Ecto neural progenitor cell (in vitro differentiated cells): ENCODE data around the gene RBX1.
"Not testable (repeated sequence)": the region's sequence is repeated elsewhere in the genome, so short reads cannot be mapped to it uniquely, and the experiment has no call there.

ENCODE experiments used
- DNase-seq: peaks from one replicate; pipeline ENCODE4 v3.0.0-alpha.2; 2018; ENCODE audit warnings: low spot score

Gene RBX1

DNA sequence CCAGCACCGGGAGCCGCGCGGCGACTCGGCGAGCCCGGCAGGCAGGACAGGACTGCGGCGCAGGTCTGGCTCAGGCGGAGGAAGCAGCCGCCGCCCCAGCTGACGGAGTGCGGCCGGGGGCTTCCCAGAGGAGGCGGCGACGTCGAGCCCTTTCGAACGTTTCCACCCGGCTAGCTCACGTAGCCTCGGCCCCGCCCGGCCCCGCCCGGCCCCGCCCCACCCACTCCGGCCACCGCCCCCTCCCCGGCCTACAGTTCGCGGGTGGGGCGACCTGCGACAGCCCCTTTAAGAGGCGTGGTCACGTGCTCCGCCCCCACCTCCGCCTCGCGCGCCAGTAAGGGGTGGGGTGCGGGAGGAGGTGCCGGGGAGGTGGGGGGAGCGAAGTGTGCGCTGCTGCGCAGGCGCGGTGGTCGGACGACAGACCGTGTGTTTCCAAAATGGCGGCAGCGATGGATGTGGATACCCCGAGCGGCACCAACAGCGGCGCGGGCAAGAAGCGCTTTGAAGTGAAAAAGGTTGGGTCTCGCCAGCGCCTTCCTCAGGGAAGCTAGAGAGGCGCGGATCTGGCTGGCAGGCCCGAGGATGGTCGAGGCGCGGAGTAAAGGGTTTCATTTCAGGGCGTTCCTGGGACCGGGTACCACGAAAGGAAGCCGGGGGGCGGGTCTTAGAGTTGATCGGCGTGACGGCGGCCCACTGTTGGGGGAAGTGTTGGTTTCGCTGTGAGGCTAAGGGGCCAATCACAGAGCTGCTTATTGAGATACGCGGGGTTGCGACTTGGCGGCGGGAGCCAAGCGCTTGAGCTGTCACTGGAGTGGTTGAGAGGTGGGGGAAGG, at the start of gene RBX1:
RBX1 (plus strand) TSS at position 417 of the 833 bp plus-strand sequence; CDS start at position 438, 21 bp downstream.
- DNase-seq: peak; percentile 99

- no peak for DNase-seq
These were observed 47.1 kb upstream of the RBX1 start for GRCh38 chr22:40904101-40904500.

DNA sequence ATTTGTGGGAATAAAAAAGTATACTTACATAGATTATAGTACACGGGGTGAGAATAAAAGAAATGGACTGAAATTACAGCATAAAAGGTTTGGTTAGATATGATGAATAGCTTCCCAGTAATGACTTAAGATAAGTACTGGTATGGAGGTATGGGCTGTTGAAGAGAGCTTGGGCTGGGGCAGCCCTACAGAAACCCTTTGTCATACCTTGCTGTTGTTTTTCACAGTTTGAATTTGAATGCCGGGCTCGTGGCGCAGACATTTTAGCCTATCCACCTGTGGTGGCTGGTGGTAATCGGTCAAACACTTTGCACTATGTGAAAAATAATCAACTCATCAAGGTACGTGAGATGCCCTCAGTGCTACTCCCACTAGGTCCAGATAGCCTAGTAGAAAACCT, 42.3 kb upstream of the RBX1 start:
- no peak for DNase-seq

DNA sequence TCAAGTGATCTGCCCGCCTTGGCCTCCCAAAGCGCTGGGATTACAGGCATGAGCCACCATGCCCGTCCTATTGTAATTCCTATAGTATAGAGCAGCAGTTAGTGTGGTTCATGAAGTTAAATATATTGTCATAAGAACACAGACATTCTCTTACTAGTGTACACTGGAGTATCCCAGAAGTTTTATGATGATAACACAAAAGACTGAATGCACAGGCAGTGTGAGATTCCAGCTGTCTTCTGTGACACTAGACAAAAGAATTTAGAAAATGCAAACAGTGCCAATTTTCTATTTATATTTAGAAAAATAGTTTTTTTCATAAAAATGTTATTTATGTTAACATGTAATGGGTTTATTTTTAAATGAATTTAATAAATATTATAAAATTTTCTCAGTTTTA, 39.4 kb upstream of the RBX1 start:
- no peak for DNase-seq

DNA sequence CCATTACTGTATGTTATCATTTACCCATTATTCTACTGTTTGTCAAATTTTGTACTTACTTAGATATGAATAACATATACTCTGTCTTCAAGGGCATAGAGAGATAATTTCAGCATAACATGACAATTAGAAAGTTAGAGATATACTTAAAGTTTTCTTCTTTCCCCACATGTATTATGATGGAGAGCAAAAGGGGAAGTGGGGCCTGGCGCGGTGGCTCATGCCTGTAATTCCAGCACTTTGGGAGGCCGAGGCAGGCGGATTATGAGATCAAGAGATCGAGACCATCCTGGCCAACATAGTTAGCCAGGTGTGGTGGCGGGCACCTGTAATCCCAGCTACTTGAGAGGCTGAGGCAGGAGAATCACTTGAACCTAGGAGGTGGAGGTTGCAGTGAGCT, 38.2 kb upstream of the RBX1 start:
- DNase-seq: not testable (repeated sequence)

DNA sequence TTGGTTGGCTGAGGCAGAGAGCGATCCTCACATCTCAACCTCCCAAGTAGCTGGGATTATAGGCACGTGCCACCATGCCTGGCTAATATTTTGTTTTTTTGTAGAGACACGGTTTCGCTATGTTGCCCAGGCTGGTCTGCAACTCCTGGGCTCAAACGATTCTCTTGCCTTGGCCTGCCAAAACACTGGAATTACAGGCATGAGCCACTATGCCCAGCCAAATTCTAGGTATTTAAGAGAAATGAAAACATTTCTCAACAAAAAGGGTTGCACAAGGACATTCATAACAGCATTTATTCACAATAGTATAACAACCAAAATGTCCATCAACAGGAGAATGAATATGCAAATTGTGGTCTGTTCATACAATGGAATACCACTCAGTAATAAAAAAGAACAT, 31.7 kb upstream of the RBX1 start:
- no peak for DNase-seq

DNA sequence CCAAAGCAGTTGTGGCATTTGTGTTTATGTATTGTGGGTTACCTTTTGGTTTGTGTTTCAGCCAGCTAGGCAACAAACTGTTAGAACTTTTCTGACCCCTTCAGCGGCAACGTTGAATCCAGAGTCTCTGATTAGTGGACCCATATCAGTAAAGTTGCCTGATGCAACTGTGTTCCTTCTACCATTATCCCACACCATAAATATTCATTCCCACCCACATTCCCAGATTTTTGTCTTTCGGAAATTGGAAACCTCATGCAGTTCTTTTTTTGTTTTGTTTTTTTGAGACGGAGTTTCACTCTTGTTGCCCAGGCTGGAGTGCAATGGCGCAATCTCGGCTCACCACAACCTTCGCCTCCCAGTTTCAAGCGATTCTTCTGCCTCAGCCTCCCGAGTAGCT, 30.7 kb upstream of the RBX1 start:
- no peak for DNase-seq

DNA sequence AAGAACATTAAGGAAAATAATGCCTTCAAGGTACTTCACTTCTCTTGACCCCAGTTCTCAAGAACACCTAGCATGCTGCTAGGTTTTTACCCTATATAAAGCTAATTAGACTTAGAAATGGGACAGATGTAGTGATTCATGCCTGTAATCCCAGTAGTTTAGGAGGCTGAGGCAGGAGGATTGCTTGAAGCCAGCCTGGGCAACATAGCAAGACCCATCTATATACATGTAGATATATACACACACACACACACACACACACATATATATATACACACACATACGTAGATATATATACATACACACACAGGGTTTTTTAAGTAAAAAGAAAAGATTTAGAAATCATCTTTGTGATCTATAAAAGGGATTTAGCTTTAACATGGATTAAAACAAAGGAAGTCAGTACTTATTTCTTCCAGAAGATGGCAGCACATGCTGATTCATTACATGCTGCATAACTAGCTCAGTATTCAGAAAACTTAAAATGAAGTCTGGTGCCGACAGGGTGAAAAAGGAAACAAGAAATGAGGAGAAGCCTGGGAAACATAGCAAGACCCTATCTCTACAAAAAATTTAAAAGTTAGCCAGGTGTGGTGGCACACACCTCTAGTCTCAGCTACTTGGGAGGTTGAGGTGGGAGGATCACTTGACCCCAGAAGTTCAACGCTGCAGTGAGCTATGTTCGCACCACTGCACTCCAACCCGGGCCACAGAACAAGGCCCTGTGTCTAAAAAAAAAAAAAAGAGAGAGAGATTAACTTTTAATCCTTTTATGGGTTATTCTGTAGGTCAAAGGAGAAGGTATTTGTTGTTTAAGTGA, 28.5 kb upstream of the RBX1 start:
- DNase-seq: no peak

GRCh38 chr22:40928657-40929056, 22.5 kb upstream of the RBX1 start:
- DNase-seq: no peak

DNA sequence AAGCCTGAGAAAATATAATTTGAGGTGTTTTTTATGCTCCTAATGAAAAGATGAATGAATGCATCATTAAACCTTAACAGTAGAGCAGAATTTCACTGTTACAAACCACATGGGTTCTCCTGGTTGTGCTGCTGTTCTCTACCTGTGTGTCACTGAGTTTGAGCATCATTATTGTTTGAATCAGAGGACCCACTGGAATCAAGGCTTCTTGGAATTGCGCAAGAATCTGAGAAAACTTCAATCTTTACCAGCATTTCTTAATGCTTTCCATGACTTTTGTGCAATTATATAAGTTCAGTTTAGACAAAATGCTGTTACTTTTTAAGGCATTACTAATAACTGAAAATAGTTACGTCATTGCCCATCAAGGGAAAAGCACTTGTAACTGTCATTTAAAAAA, 18.8 kb upstream of the RBX1 start:
- no peak for DNase-seq

- no peak for DNase-seq
These were observed 12.0 kb upstream of the RBX1 start for GRCh38 chr22:40939202-40939601.

- no peak for DNase-seq
These were observed 822 bp downstream of the RBX1 start for GRCh38 chr22:40951795-40952605.

DNA sequence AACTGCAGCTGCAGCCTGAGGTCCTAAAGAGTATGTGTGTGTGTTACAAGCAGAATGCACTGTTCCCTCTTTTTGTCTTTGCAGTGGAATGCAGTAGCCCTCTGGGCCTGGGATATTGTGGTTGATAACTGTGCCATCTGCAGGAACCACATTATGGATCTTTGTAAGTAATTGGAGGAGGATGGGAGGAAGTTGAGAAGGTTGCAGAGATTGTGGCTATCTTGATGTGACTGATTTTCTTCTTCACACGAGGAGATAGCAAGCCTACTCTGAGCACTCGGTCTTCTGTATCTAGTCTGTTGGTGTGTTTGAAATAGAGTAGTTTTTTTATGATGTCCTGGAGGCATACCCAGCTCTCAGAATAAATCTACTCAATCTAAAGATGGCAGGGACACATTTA, 2.3 kb downstream of the RBX1 start:
- DNase-seq: no peak

DNA sequence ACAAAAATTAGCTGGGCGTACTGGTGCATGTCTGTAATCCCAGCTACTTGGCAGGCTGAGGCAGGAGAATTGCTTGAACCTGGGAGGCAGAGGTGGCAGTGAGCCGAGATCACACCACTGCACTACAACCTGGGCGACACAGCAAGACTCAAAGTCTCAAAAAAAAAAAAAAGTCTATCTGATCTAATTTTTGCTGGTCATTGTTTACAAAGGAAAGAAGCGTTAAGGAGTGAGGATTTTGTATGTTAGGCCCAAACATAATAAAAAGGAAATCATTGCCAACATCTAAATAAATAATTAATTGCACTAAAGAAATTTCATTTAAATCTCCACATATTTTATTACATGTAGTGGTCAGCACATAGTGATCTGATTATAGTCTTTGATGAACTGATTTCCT, 2.9 kb downstream of the RBX1 start:
- DNase-seq: no peak

GRCh38 chr22:40955571-40955970, 4.4 kb downstream of the RBX1 start:
- DNase-seq: no peak

- no peak for DNase-seq
These were observed 6.4 kb downstream of the RBX1 start for GRCh38 chr22:40957601-40958000.

GRCh38 chr22:40958299-40958698, 7.1 kb downstream of the RBX1 start:
- DNase-seq: no peak

DNA sequence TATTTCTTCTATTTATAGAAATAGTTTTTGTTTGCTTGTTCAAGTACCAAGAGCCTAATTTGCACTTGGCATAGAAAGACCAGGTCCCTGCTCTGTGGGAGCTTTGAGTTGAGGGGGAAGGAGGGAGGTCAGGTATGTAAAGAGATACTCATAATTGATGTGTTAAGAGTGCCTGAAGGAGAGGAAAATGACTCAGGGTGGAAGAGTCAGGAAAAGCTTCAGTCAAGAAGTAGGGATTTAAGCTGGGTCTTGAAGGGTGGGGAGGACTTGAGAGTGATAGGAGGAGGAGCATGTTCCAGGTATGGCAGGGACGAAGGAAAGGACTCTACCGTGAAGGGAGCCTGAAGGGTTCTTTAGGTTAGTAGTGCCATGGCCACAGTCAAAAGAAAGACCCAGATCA, 9.0 kb downstream of the RBX1 start:
- no peak for DNase-seq

GRCh38 chr22:40965936-40966725, 15.0 kb downstream of the RBX1 start:
- no peak for DNase-seq

- DNase-seq: no peak
These were observed 15.5 kb downstream of the RBX1 start for GRCh38 chr22:40966726-40967085.

GRCh38 chr22:40967111-40967760, 16.1 kb downstream of the RBX1 start:
- no peak for DNase-seq
